Measurements from ENCODE around the gene RABL6.

DNA sequence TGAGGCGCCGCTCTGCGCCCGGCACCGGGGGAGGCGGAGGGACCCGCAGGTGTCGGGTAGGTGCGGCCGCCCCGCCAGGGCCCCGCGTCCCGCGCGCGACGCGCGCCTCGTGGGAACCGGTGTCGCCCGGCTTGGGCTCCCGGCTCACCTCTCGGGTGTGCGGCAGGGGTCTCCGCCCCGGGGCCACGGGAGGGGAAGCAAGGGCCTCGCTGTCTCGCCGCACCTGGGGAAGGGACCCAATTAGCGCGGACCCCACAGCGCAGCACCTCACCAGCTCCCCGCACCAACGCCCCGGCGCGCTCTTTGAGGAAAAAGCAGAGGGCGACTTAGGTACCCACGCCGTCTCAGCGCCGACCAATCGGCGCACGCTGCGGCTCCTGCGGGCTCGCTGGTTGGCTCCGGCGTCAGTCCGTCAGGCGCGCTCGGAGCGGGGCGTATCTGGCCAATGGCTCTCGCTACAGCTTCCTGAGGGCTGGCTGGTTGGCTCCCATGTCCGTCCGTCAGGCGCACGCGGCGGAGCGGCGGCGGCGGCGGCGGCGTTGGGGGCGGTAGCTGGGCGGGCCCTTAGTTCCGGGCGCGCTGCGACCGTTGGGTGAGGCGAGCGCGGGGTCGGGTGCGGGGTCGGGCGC is 78.3 kb downstream of the RABL6 start, which contains the start of gene TRAF2:
- TF ChIP-seq POLR2A (IDR thresholded peaks at IDR 0.05) (no peak), EP300 (IDR thresholded peaks at IDR 0.05) (no peak), POLR2AphosphoS5 (IDR thresholded peaks at IDR 0.05) (peak in 1 of 3 donors; percentile 81)
- TF ChIP-seq, protein P1, sequence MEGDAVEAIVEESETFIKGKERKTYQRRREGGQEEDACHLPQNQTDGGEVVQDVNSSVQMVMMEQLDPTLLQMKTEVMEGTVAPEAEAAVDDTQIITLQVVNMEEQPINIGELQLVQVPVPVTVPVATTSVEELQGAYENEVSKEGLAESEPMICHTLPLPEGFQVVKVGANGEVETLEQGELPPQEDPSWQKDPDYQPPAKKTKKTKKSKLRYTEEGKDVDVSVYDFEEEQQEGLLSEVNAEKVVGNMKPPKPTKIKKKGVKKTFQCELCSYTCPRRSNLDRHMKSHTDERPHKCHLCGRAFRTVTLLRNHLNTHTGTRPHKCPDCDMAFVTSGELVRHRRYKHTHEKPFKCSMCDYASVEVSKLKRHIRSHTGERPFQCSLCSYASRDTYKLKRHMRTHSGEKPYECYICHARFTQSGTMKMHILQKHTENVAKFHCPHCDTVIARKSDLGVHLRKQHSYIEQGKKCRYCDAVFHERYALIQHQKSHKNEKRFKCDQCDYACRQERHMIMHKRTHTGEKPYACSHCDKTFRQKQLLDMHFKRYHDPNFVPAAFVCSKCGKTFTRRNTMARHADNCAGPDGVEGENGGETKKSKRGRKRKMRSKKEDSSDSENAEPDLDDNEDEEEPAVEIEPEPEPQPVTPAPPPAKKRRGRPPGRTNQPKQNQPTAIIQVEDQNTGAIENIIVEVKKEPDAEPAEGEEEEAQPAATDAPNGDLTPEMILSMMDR (IDR thresholded peaks at IDR 0.05), result no peak

Measured in suprapubic skin (tissue), 4 donors.